Hematopoietic multipotent progenitor cell treated with erythropoietin and hydrocortisone succinate and interleukin-3 and kit ligand, for 6 days (in vitro differentiated cells): ENCODE data around the gene CDCA7.
"Not testable (repeated sequence)": the region's sequence is repeated elsewhere in the genome, so short reads cannot be mapped to it uniquely, and the experiment has no call there.

Experiments
- DNase-seq: peaks from one replicate; pipeline ENCODE4 v3.0.0-alpha.2; 2015

Gene CDCA7

GRCh38 chr2:173359231-173359630 is 4.6 kb downstream of the CDCA7 start:
- DNase-seq: no peak

- no peak for DNase-seq
Observed at GRCh38 chr2:173370198-173370597, 15.5 kb downstream of the CDCA7 start.

- no peak for DNase-seq
Observed at GRCh38 chr2:173371023-173371422, 16.4 kb downstream of the CDCA7 start.

DNA sequence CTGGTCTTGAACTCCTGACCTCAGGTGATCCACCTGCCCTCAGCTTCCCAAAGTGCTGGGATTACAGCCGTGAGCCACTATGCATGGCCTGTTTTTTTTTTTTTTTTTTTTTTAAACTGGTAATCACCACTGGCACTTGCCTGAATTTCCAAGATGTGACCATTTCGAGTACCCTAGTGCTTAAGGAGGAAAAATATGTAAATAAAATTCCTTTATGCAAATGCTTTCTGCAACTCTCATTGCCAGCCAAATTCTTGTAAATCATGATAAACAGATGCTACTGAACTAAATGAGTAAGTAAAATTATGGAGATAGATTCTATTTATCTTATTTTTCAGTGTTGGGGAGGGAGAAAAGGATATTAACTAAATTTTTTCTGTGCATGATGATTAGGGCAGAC is 18.6 kb downstream of the CDCA7 start:
- DNase-seq: no peak

- no peak for DNase-seq
Observed at GRCh38 chr2:173374634-173375033, 20.0 kb downstream of the CDCA7 start.

DNA sequence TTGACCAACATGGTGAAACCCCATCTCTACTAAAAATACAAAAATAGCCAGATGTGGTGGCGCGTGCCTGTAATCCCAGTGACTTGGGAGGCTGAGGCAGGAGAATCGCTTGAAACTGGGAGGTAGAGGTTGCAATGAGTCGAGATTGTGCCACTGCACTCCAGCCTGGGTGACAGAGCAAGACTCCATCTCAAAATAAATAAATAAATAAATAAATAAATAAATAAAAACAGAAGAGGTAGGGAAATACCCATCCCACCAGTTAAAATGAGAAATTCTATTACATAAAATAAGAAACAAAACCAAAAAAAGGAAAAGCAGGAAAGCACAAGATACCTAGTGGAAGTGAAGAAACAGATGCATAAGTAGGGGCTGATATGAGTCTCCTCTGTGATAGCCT is 30.9 kb downstream of the CDCA7 start:
- DNase-seq: not testable (repeated sequence)

DNA sequence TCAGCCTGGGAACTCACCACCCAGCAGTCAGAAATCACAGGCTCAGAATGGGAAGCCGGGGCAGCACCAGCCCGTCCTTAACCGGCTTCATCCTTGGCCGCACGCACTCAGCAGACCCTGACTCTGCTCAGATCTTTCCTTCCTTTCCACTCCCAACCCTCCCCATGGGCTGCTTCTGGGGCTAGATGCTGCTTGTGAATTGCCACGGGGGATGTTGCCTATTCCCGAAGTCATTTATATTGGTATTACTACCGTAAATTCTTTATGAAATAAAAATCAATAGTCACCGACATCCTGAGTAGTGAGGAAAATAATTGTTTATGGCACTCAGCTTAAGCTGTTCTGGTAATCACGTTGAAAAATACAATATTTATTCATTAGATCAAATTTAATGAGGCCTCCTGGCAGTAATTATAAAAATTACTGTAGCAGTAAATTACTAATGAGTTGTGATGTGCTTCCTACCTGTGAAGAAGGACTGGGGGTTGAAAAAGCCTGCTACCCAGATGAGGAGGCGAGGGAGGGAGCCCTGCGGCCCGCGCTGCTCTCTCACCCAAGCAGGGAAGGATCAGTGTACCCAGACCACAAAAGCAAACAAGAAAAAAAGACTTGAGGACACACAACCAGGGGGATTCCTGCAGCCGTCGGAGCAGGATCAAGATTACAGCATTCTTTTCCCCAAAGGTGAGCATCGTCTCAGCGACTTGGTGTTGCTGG is 31.5 kb downstream of the CDCA7 start:
- no peak for DNase-seq

DNA sequence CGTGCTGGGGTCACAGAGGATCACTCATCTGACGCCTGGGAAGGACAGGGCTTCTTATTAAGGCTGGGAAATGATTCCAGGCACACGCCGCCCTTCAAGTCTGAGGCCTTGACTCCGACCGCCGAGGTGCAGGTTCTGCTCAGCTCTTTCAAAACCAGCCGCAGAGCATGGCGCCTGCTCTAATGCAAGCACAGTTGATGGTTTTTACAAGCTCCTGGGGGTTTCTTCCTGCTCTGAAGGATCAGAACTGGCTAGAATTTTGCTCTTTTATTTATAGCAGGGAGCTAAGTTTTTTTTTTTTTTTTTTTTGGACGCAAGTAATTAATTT is 32.0 kb downstream of the CDCA7 start:
- DNase-seq: no peak

DNA sequence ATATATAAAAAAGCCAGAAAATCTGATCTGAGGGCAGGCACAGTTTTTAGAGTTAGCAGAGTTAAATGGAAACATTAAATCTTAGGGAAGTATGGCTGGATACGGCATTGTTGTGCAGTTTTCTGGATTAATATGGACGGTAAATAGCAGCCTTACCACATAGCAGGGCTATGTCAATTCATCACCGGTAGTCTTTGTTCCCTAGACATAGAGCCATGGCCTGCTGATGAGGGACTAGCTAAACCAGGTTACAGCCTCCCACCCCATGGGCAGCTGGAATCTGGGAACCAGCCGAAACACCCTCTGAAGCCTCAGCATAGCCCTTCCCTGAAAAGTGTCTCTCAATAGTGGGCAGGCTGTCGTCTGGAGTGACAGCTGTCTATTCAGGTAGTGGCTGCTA is 32.4 kb downstream of the CDCA7 start:
- DNase-seq: no peak

DNA sequence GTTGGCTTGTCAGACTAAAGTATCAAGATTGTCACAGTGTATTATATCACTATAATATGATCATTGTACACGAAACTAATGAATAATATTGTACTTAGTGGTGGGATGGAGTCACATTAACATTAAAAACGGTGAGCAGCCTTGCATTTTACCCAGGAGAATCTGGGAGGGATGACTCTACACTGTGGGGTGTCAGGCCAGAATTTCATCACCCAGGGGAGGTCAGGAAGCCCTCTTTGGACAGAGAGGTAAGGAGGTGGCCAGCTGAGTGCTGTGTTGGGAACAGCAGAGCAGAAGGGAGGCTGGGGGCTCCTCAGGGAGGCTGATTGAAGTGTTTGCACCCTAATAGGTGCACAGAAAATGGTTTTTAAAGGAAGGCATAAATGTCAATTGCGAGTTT is 33.0 kb downstream of the CDCA7 start:
- DNase-seq: no peak

GRCh38 chr2:173388795-173389194 is 34.1 kb downstream of the CDCA7 start:
- no peak for DNase-seq

DNA sequence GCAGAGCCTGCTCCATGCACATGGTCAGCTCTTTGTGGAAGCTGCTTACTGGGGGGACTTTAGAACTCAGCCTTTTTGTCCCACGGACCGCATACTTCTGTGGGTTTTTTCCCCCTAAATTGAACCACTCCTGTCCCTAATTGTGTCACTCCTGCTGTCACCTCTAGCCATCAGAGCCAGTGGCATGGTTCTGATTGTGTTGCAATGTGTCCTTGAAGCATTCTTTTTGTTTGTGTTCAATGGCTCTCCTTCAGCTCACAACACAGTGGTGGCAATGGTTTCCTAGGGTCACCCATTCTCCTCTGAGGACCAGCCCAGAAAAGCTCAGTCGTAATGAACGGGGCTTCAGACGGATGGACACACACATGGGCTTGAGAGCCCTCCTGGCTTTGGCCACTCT is 35.4 kb downstream of the CDCA7 start:
- DNase-seq: no peak

DNA sequence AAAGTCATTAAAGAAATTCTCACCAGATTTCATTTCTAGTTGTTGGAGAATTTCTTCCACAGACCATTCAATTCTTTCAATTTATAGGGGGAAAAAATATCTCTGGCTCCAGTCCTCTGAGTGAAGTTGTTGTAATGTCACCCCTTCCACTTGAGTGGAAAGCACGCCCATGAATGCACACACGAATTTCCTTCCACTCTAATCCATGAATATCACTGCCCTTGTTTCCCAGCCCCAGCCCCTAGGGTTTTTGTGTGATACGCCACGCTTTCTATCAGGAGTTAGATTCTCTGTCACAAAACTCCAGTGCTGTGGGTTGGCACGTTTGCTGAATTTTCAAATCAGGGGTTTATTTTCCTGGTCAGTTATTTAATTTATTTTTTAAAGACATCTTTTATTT is 38.1 kb downstream of the CDCA7 start:
- DNase-seq: no peak

DNA sequence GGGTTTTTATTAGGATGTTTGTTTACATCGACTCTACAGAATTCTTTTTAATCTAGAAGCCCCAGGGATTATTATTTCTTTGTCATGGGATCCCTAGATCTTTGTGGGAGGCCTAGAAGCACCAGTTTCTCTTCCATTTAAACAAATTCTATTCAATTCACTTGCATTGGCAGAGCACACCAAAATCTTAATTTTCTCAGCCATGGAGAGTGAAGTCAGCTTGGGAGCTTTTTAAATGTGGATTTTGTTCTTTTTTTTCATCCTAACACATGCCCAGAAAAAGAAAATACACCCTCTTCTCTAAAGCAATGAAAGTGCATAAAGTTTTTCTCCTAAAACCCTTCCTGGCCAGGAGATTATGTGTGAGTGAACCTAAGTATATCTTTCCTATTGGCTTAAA is 38.5 kb downstream of the CDCA7 start:
- DNase-seq: no peak

GRCh38 chr2:173393636-173394035 is 39.0 kb downstream of the CDCA7 start:
- no peak for DNase-seq

DNA sequence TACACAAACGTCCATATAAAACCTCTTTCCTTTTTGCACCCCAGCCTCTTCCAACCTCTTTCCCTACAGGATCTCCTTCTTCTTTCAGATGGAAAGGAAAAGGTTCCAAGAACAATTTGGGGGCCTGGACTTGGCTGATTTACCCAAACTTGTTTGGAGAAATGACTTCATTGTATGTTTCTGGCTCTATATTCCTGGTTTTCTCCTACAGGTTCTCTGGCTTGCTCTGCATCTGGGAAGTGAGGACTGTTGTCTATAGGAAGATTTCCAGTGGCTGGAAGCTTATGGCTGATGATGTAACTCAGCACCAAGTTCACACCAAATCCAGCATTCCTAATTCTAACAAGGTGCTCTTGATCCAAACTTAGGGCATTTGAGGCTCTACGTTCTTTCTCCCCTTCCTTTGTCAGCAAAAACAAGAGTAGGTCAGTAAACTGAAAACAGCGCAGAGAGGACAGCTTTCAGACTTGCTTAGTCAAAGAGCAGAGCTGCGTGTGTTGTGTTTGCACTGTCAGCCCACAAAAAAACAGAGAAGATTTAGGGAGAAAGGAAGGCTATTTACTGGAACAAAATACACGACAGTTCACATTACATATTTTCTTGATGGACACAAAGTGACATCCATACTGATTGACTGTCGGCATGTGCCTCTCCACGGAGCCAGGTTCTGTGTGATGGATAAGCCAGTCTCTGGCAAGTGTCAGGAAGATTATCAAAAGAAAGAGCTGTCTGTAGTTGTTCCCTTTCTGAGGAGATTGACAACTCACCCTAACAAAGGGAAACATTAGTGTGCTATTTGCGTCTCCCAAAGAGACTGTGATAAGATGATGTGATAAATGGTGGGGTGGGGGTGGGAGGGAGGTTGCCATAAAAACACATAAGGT is 39.7 kb downstream of the CDCA7 start:
- no peak for DNase-seq

DNA sequence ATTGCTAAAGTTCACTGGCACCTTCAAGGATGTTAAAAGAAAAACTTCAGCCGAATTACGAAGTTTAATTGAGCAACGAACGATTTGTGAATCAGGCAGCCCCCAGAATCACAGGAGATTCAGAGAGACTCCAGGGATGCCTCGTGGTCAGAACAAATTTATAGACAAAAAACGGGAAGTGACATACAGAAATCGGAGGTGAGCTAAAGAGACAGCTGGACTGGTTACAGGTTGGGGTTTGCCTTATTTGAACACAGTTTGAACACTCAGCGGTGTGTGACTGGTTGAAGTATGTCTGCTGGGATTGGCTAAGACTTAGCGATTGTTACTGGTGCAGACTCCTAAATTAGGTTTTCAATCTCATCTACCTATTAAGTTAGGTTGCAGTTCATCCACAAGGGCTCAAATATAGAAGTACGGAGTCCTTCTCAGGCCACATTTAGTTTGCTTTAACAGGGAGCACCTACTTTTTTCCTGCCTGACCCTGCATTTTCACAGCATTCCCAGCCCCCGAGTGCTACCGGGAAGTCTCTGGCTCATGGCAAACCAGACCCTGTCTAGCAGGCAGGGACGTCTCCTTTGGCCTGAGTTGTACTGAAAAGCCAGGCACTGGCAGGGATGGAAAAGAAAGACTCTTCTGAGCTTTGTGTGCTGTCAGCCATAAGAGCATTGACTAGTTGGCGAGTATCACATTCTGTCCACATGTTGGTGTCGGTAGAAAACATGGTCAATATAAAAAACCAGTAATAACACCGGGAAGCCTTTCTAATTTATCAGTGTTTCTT is 41.1 kb downstream of the CDCA7 start:
- DNase-seq: no peak

DNA sequence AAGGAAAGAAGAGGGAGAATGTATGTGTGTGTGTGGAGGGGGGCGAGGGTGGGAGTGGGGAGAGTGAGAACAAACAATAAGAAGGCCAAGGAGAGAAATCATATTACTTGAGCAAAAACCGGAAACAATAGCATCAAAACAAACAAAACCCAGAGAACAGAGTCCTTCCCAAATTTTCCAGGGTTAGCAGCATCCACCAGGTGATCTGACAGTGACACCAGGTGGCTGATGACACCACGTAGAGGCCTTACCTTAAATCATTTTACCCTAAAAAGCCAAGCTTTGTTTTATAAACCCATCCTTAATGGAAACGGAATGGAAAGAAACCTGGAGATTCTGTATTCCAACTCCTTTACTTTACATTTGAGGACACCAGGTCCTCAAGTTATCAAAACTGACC is 42.9 kb downstream of the CDCA7 start:
- no peak for DNase-seq

- no peak for DNase-seq
Observed at GRCh38 chr2:173399229-173399628, 44.6 kb downstream of the CDCA7 start.

DNA sequence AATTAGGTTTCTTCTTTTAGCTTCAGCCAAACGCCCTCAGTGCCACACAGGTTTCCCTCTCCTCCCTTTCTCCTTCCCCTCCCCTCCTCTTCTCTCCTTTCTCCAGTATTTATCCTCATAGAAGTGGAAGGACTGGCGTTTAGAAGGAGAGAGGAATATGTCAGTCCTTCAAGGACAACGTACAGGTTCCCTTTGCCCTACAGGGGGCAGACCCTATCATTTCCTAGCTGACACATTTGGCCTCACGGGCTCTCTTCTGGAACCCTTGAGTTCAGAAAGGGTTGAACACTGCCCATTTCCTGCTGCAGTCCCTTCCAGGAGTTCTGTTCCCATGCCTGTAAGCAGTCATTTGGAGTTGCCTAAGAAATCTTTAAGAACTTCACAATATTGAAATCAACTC is 46.1 kb downstream of the CDCA7 start:
- DNase-seq: peak; percentile 49

GRCh38 chr2:173401716-173402326 is 47.1 kb downstream of the CDCA7 start:
- DNase-seq: no peak

GRCh38 chr2:173402405-173402974 is 47.8 kb downstream of the CDCA7 start:
- peak; percentile 90 for DNase-seq
